ENCODE data around the gene ITGB7. TPM values are rescaled to one million over a fixed set of nuclear protein-coding genes. Genes with fewer than 3 reads are reported as not detected.
A peak's percentile ranks its signal among the peaks of the same experiment; 100 is the strongest.

ITGB7 gene
- total and polyA plus RNA-seq, 9 of the 15 experiments (the other 6 are each of a cell fraction or from before 2014, with no cell fraction given) = 0.06 to 2.0 (median 0.67) TPM

DNA sequence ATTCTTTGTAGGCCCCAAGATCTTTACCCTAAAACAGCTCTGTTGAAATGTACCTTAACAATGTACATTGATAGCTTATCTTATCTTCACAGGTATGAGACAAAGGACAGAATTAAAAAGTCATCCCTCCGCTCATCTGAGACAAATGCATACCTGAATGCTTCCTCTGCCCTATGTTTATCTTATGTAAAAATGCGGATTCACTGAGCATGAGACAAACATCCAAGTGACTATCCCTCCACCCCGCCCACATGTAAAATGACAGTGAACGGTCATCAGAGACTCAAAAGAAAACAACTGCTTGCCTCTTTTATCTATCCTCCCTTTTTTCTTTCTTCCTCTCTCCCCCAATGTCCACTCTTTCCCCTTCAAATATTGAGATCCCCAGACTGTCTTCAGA lies 63.7 kb downstream of the ITGB7 start (continued):
- TF ChIP-seq SMARCE1 (IDR thresholded peaks at IDR 0.05) = 0 out of 2 replicates have a peak, but pooled peaks have one; percentile 55
- peak; percentile 38; the same call in 1 of the 2 replicates for TF ChIP-seq TEAD4 (IDR thresholded peaks at IDR 0.05; ENCODE audit: low read length)
- no peak for TF ChIP-seq TEAD4 (CRISPR knock-in tag; IDR thresholded peaks at IDR 0.05; ENCODE audit: borderline replicate concordance)
- TF ChIP-seq HDAC1 (IDR thresholded peaks at IDR 0.05) = peak in 1 of 2 experiments; percentile 44; a peak in 1 of 4 replicates
- TF ChIP-seq FOXM1 (IDR thresholded peaks at IDR 0.05; ENCODE audit: low read depth) = peak; percentile 90
- no peak for TF ChIP-seq FOXM1 (CRISPR knock-in tag; IDR thresholded peaks at IDR 0.05; ENCODE audit: low read depth)
- TF ChIP-seq JUND (IDR thresholded peaks at IDR 0.05; ENCODE audit: borderline replicate concordance, low read depth, low read length) = peak; percentile 4; the same call in 1 of the 2 replicates
- TF ChIP-seq JUND (tag; IDR thresholded peaks at IDR 0.05; ENCODE audit: borderline replicate concordance, low read depth, low read length) = no peak
- TF ChIP-seq PBX2 (CRISPR knock-in tag; IDR thresholded peaks at IDR 0.05; ENCODE audit: low read depth) = no peak
- TF ChIP-seq PBX2 (tag; conservative IDR thresholded peaks at IDR 0.05; ENCODE audit: low read depth) = no peak
- no peak for TF ChIP-seq GABPB2 (CRISPR knock-in tag; conservative IDR thresholded peaks at IDR 0.05)
- TF ChIP-seq KLF13 (tag; IDR thresholded peaks at IDR 0.05; ENCODE audit: borderline replicate concordance, low read depth) = peak; percentile 43; the same call in 1 of the 2 replicates
- TF ChIP-seq EGR1 (conservative IDR thresholded peaks at IDR 0.05) = 0 out of 2 replicates have a peak, but pooled peaks have one; percentile 20
- peak; percentile 60 for TF ChIP-seq NFE2 (IDR thresholded peaks at IDR 0.05; ENCODE audit: low read depth)
- no peak for TF ChIP-seq KAT7 (CRISPR knock-in tag; IDR thresholded peaks at IDR 0.05; ENCODE audit: borderline replicate concordance)
- TF ChIP-seq GTF3C2 (IDR thresholded peaks at IDR 0.05; ENCODE audit: borderline replicate concordance, extremely low read depth, insufficient read length) = no peak
- TF ChIP-seq RFX7 (CRISPR knock-in tag; IDR thresholded peaks at IDR 0.05) = no peak
- no peak for TF ChIP-seq E2F3 (CRISPR knock-in tag; IDR thresholded peaks at IDR 0.05)
- no peak for TF ChIP-seq NR3C1 (CRISPR knock-in tag; IDR thresholded peaks at IDR 0.05)
- no peak for TF ChIP-seq PHF21A (IDR thresholded peaks at IDR 0.05; ENCODE audit: borderline replicate concordance, low read depth)
